Renal cortex interstitium (tissue), 15 donors: ENCODE results near the gene NOSTRIN. TPM values are rescaled to one million over a fixed set of nuclear protein-coding genes. Genes with fewer than 3 reads are reported as not detected.
"Not testable (repeated sequence)": the region's sequence is repeated elsewhere in the genome, so short reads cannot be mapped to it uniquely, and the experiment has no call there.

Experiments used
- DNase-seq, 11 donors: peaks; one replicate each; pipeline ENCODE4 v3.0.0-alpha.2; 2013; ENCODE audit warnings: low read depth in 9 of 11, low spot score in 4 of 11; ENCODE audit errors: extremely low read depth in 1 of 11
- long read RNA-seq, 16 experiments: transcript quantifications; one replicate each; lab custom pipeline, GENCODE V29; 2026
- polyA plus RNA-seq, 3 donors: library from polyadenylated mRNA; unstranded; fragments of 120-200 nt; gene quantifications; one replicate each; pipeline ENCODE4 v1.2.1, GENCODE V29; 2013; ENCODE audit not compliant: insufficient read length in 3 of 3

The NOSTRIN gene, protein sequence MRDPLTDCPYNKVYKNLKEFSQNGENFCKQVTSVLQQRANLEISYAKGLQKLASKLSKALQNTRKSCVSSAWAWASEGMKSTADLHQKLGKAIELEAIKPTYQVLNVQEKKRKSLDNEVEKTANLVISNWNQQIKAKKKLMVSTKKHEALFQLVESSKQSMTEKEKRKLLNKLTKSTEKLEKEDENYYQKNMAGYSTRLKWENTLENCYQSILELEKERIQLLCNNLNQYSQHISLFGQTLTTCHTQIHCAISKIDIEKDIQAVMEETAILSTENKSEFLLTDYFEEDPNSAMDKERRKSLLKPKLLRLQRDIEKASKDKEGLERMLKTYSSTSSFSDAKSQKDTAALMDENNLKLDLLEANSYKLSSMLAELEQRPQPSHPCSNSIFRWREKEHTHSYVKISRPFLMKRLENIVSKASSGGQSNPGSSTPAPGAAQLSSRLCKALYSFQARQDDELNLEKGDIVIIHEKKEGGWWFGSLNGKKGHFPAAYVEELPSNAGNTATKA
- polyA plus RNA-seq: 10 to 100 TPM; 32.2 to 44.5 (median 37.0) TPM
- long read RNA-seq, donor 1, partial matches to known transcripts: 5 of 13 reads
- long read RNA-seq, donor 1, other reads (novel, unspliced or antisense): 7 of 13 reads
- long read RNA-seq, donor 2, partial matches to known transcripts: 0 of 3 reads
- long read RNA-seq, donor 2, other reads (novel, unspliced or antisense): 0 of 3 reads
- long read RNA-seq, donor 3, partial matches to known transcripts: 9 of 22 reads
- long read RNA-seq, donor 3, other reads (novel, unspliced or antisense): 13 of 22 reads
- long read RNA-seq, donor 4, partial matches to known transcripts: 0 of 3 reads
- long read RNA-seq, donor 4, other reads (novel, unspliced or antisense): 0 of 3 reads
- long read RNA-seq, donor 5: 0 reads
- long read RNA-seq, donor 6, partial matches to known transcripts: 0 of 3 reads
- long read RNA-seq, donor 6, other reads (novel, unspliced or antisense): 0 of 3 reads
- long read RNA-seq, donor 7, partial matches to known transcripts: 0 of 4 reads
- long read RNA-seq, donor 7, other reads (novel, unspliced or antisense): 0 of 4 reads
- long read RNA-seq, donor 8, partial matches to known transcripts: 5 of 29 reads
- long read RNA-seq, donor 8, other reads (novel, unspliced or antisense): 21 of 29 reads
- long read RNA-seq, donor 9, partial matches to known transcripts: 0 of 2 reads
- long read RNA-seq, donor 9, other reads (novel, unspliced or antisense): 0 of 2 reads
- long read RNA-seq, donor 10: 0 reads
- long read RNA-seq, donor 11, partial matches to known transcripts: 11 of 11 reads
- long read RNA-seq, donor 11, other reads (novel, unspliced or antisense): 0 of 11 reads
- long read RNA-seq, donor 12: 0 reads
- long read RNA-seq, donor 13, transcript NOSTRIN-201 (16 exons, 2,294 nt): major isoform, 8 of 70 reads
- long read RNA-seq, donor 13, partial matches to known transcripts: 34 of 70 reads
- long read RNA-seq, donor 13, other reads (novel, unspliced or antisense): 28 of 70 reads
- long read RNA-seq, donor 14, partial matches to known transcripts: 0 of 23 reads
- long read RNA-seq, donor 14, other reads (novel, unspliced or antisense): 22 of 23 reads
- long read RNA-seq, donor 15, partial matches to known transcripts: 0 of 1 reads
- long read RNA-seq, donor 15, other reads (novel, unspliced or antisense): 0 of 1 reads
- long read RNA-seq, donor 16, partial matches to known transcripts: 40 of 45 reads
- long read RNA-seq, donor 16, other reads (novel, unspliced or antisense): 0 of 45 reads

DNA sequence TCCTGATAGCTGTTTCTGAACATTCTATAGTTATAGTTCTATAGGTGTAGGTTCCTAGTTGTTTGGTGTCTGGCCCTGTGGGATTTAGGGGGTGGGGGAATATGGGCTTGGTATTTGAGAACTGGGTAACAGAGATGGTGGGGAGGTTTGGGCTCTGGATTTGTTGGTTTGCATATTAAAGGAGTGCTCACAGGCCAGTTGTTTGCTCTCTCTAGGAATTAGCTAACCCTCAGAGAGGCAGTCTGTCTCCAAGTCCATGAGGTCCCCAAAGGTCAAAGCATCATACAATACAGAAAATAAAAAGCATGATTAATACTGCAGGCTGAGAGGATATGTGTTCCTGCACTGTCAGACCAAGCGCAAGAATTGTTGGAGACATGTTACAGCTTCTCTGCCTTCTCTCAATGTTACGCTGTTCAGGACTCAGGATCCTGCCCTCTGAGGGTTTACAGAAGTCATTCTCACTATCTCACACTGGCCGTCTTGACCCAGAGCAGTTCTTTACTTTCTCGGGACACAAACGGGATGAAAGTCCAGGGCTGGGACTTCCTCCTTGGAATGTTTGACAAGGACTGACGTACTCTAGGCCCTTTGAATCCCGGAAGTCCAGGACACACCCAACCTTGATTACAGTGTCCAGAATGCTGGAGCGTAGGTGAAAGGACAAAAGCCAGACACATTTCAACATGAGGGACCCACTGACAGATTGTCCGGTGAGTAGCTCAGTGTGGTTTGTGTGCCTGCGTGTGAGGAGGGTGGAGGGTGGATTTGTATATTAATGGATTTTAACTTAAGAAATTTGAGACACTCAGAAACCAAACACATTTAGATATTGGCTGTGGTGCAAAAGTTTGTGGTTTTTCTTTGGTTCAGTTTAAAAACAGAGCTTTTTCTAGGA lies at the start of gene NOSTRIN:
TSS of gene NOSTRIN (plus strand) at position 677 of the 898 bp plus-strand sequence. CDS start at position 687, 10 bp downstream.
- peak in 1 of 11 donors; percentile 40 for DNase-seq

DNA sequence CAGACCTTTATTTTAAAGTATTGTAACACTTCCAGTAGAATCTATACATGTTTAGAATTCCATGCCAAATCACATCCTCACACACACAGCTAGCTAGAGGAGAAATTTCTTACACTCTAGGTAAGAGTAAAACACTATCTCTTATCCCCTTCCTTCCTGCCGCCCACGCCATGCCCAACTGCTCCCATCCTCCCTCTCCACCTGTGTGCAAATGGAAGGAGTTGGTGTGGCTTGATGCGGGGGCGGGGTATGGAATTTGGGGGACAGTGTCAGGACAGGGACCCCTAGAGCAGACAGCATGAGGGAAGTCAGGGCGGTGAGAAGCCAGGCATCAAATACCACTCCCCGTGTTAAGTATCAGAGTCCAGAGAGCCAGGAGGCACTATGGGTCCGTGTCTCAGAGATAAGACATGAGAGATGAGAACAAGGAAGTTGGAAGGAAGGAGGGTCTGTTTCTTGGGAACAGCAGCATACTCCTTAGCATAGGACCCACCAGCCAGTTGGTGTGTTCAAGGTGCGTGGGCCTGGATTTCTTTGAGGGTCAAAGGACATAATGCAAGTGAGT lies 48.6 kb upstream of the NOSTRIN start:
- no peak for DNase-seq

DNA sequence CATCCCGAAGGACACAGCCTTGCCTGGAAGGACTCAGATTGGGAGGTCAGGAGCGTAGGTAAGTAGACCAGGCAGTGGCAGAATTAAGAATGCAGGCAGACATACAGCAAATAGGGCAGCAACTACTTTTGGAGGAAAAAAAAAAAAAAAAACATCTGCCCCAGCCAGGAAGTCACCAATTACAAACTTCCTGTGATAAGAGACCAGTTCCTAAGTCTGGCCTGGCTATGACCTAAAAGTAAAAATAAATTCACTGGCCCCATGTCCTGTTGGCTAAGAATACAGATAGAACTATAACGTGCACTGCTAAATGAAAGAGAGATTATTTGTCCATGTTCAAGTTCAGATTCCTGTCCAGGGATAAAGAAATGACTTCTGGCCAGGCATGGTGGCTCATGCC lies 45.2 kb upstream of the NOSTRIN start:
- no peak for DNase-seq

DNA sequence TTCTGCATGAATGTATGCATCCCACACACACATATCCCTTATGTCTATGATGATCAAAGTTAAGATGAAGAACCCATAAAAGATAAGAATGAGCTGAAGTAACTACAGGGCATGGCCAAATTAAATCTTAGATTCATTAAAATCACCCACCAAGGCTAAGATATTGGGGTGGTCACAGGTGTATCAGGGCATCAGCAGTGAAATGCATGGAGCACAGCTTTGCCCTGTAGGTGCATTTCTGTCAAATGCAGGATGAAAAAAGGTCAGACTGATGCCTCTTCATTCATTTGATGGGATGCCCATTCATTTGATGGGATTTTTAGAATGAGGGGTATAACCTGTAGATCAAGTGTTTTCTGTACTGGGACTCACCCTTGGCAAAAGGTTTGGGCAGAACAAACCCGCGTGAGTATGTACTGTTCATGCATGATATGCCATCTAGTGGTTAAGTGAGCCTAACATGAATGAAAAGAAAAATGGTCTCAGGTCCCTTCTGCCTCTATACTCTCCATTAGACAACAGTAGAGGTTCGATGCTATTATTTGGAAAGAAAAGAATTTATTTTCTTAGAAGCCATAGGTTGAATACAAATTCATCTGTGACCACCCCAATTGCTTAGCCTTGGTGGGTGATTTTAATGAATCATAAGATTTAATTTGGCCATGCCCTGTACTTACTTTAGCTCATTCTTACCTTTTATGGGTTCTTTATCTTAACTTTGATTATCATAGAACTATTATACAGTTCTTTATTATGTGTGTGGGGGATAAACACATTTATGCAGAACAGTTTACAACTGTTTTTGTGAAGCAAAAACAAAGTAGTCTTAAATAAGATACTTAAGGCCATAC lies 43.2 kb upstream of the NOSTRIN start:
- peak in 7 of 11 donors; percentile 22 to 45 (median 33) for DNase-seq

DNA sequence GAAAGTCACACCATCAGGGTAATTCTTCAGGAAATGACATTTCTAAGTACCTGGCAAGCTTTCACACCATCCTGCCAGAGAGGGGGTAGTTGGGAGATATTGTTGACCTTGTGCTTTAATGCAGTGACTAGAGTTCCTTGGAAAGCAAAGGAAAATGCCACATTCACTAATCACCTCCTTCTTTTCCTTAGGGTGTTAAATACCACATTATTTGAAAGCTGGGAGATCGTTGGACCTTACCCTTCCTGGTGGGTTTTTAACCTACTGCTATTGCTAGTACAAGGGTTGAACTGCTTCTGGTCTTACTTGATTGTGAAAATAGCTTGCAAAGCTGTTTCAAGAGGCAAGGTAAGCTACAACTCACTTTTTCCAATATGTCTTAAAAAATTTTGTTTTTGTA lies 37.0 kb upstream of the NOSTRIN start:
- DNase-seq: no peak

DNA sequence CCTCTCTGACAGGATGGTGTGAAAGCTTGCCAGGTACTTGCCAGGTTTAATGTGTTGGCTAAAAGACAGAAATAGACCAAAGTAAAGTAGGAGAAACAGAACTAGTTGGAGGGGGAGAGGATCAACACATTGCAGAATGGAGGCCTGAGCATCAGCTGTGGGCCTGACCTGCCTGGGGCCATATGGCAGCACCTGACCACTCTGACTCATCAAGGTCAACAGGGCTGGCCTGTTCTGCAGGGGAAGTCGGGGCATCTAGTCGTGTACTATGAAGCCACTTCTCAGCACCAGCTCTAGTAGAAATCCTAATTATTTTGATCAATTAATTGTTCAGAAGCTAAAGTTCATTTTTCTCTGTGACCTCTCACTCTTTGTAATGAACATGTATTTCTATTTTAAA lies 35.8 kb upstream of the NOSTRIN start:
- DNase-seq: no peak

DNA sequence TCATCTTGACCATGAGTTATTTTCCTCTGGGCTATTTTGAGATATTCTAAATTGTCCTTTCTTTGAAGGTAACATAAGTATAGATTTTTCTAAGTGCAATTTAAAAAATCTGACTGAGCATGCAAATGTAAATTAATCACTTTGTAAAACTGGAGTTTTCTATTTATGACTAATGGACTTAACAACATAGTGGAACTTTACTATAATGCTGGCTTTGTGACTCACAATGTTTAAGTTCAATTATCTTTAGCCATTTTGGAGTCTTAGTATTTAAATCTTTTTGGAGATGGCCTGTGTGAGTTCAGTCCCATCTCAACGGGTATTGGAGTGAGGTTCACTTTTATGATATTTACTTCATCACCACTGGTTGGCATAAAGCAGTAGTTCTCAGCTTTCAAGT lies 35.2 kb upstream of the NOSTRIN start:
- no peak for DNase-seq

DNA sequence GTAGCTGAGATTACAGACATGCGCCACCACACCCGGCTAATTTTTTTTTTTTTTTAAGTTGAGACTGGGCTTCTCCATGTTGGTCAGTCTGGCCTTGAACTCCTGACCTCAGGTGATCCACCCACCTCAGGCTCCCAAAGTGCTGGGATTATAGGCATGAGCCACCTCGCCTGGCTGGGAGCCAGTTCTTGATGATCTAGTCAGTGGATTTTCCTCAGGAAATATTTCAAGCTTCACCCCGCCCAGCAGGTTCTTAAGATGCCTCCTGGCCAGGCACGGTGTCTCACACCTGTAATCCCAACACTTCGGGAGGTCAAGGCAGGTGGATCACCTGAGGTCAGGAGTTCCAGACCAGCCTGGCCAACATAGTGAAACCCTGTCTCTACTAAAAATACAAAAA lies 34.1 kb upstream of the NOSTRIN start:
- DNase-seq: not testable (repeated sequence)

DNA sequence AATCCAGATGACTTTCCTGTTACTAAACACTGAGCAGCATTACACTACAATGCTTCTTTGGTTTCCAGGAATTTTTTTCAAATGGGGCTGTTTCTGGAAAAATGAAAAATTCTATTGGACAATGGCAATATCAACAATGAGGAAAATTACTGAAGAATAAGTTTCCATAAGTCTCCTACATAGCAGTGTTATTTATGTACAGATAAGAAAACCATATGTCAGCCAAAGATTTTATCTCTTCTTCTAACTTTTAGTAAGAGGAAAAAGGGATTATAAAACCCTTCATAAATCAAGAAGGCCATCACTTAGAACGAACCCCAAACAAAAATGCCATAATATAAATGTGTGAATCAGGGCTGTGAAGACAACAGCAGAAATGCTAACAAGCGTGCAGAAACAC lies 31.6 kb upstream of the NOSTRIN start:
- no peak for DNase-seq

DNA sequence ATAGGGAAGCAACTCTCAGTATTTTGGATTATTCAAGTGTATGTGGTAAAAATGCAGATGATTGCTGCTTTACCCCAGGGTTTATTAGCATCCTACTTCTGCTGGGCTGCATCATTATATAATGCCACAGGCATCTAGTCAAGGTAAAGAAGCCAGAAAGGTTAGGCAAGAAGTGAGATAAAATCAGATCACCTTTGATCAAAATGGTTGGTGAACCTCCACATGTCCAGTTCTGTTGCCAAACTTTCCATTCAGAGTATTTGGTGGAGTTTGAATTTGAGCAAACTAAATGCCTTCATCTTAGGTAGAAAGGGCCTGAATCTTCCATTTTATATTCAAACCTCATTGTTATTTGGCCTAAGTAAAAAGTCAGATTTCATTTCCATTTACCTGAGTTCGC lies 29.7 kb upstream of the NOSTRIN start:
- DNase-seq: no peak

DNA sequence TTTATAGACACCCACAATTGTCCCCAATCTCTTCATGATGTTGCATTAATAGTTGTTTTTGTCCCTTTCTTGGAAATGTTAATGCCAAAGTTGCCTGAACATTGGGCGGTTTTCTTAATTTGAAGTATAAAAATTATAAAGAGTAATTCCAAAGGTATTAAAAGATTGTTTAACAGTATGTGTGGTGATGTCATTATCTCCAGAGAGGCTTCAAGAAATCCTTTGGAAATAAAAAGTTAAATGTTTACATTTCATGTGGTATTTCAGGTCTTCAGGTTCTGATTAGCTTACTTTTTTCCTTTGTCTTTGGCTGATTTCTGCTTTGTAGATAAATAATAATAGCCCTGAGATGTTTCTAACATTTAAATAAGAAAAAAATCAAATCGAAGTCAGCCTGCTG lies 29.3 kb upstream of the NOSTRIN start:
- DNase-seq: no peak

DNA sequence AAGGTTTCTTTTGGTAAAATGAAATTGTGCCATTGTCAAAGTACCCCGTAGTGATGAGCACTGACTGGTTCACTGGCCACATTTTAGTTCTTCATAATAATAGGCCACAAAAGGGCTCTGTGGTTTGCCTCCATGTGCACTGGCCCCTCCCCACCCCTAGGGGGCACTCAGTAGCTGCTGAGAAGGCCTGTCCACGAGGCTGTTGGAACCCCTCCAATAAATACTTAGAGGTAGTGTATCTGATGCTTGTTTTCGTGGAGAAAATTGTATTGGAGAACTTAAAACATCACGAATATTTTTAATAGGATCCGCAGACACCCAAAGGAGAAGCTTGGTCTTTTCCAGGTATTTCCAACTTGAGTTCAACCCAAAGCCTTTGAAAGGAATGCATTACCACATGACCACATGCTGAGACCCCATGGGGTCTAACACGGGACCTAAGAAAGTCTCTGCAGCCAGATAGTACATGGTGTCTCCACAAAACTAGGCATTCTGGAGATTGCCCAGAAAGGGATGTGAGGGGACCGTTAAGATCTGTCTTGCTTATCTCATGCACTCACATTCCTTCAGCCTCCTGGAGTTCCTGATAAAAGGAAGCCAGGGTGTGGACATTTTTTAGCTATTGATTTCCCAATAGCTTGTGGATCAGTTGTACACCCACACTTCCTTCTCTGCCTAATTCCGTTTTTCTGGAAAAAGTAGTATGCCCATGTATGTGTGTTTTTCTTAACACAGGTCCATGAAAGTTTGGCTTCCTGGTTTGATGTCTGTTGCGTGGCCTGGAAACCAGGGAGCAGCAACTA lies 28.5 kb upstream of the NOSTRIN start:
- DNase-seq: peak in 1 of 11 donors; percentile 28

DNA sequence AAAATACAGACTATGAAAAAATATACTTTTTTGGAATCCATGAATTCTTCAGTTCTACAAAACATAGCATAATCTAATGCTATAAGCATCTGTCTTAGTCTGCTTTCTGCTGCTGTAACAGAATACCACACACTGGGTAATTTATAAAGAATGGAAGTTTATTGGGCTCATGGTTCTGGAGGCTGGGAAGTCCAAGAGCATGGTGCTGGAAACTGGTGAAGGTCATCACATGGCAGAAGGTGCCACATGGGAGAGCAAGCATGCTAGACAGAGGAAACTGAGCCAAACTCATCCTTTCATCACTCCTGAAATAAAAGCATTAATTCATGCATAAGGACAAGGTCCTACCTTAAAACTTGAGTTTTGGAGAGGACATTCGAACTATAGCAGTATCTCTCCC lies 26.6 kb upstream of the NOSTRIN start:
- DNase-seq: no peak

DNA sequence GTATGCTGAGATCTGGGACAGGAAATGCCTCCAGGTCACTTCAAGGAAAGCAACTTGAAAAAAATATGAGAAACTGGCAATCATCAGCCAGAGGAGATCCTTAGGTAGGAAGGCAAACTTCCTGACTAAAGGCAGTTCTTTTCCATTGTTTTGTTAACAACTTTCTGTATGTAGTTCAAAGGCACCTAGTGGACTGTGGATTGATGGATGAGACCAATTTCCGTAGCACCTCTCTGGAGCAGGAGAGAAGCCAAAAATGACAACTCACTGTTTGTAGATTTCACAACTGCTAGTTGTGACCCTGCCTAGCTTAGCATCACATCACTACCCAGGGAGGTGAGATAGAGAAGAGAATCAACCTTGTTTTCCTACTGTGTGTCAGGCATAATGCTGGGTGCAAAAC lies 21.8 kb upstream of the NOSTRIN start:
- no peak for DNase-seq

DNA sequence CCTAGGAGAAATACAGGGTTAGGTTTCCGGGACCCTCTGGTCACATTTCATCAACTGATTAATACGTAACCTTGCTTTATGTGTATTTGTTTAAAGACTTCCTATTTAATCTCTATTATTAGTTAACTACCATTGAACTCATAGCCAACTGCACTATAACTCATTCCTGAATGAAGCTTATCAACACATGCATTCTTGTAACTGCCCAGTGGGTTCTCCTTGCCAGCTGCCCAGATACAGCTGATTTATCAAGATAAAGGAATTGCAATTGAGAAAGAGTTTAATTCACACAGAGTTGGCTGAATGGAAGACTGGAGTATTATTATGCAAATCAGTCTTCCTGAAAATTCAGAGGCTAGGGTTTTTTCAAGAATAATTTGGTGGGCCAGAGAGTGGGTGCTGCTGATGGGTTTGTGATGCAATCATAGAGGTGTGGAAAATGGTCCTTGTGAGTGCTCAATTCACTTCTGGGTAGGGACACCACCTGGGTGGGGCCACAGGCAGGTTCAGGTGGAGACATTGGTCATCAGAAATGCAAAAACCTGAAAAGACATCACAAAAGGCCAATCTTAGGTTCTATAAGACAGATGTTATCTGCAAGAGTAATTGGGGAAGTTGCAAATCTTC lies 21.1 kb upstream of the NOSTRIN start:
- DNase-seq: no peak
